ENCODE measurements around the gene HP.

DNA sequence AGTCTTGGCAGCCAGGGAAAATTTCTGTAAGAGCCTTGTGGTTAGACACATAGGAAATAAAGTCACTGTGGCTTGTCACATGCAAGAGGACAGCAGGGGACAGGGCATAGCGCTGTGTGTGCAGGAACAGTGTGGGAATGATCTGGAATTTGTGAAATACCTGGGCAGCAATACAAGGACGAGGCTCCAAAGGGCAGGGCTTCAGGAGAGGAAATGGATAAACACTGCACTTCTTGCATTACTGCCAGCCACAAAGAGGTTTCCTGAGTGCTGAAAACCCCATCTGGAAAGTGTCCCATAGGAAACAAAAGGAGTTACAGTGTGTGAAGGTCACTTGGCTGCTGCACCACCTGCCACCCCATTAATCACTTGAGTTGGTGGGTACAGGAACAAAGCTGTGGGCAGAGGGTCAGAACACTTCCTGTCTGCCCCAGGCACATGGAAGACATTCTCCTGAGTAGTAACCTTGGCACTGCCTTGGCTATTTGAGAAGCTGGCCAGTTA, 12.1 kb upstream of the HP start:
- TF ChIP-seq POLR2A (IDR thresholded peaks at IDR 0.05; ENCODE audit: control extremely low read depth in 1 of 2, low read depth in 2 of 2, low read length in 2 of 2) (no peak), JUN (IDR thresholded peaks at IDR 0.05; ENCODE audit: low read depth, low read length) (no peak), RFX5 (IDR thresholded peaks at IDR 0.05; ENCODE audit: borderline replicate concordance, low read depth, low read length) (no peak), RNF2 (IDR thresholded peaks at IDR 0.05; ENCODE audit: borderline replicate concordance, low read depth, low read length, missing control alignments, poor library complexity, severe bottlenecking) (no peak), TEAD4 (IDR thresholded peaks at IDR 0.05; ENCODE audit: low read depth, low read length) (no peak), CTCF (IDR thresholded peaks at IDR 0.05; ENCODE audit: control extremely low read depth in 1 of 3, insufficient read depth in 1 of 3, low read depth in 1 of 3, low read length in 3 of 3) (no peak), RXRA (IDR thresholded peaks at IDR 0.05; ENCODE audit: insufficient read depth, low read depth, low read length) (no peak), TAF7 (optimal IDR thresholded peaks at IDR 0.05; ENCODE audit: borderline replicate concordance, low read depth, low read length) (no peak), EZH2 (IDR thresholded peaks at IDR 0.05; ENCODE audit: low read depth, low read length, severe bottlenecking) (no peak), CBX5 (IDR thresholded peaks at IDR 0.05; ENCODE audit: low read depth, low read length) (no peak), KDM5A (IDR thresholded peaks at IDR 0.05; ENCODE audit: low read length) (no peak), RBBP5 (IDR thresholded peaks at IDR 0.05; ENCODE audit: borderline replicate concordance, low read depth, low read length) (no peak), MAX (IDR thresholded peaks at IDR 0.05) (no peak)

Measured in H1 (cell line).